CD14-positive monocyte (primary cell): Measurements from ENCODE around the gene DNPEP. TPM values are rescaled to one million over a fixed set of nuclear protein-coding genes. Genes with fewer than 3 reads are reported as not detected.

Experiments used
- DNase-seq, 3 donors: peaks; one replicate each; pipeline ENCODE4 v3.0.0-alpha.2; 2011 to 2022
- H2AFZ ChIP-seq: 2 replicates; pipeline ENCODE4 v1.6.0; 2012; ENCODE audit warnings: mild to moderate bottlenecking, low read depth, low read length, inconsistent platforms; ENCODE audit not compliant: insufficient read depth, poor library complexity, severe bottlenecking
- H3K27ac ChIP-seq, 2 donors: 1 replicate in 1 of 2; 2 replicates in 1 of 2; pipeline ENCODE4 v1.5.1; 2012 to 2013; ENCODE audit warnings: low read length in 2 of 2, control low read depth in 1 of 2, inconsistent platforms in 1 of 2, low read depth in 1 of 2, mild to moderate bottlenecking in 1 of 2
- H3K27me3 ChIP-seq, 2 donors: one replicate each; pipeline versions ENCODE4 v1.6.0 to v1.6.1; 2011 to 2013; ENCODE audit warnings: low read length in 2 of 2; ENCODE audit not compliant: control insufficient read depth in 2 of 2, insufficient read depth in 2 of 2
- H3K36me3 ChIP-seq, 2 donors: replicated peaks in 1 of 2; 1 replicate in 1 of 2; 2 replicates in 1 of 2; pipeline versions ENCODE4 v1.5.1 to v1.6.1; 2012 to 2013; ENCODE audit warnings: low read length in 2 of 2, control low read depth in 1 of 2, inconsistent platforms in 1 of 2, mild to moderate bottlenecking in 1 of 2; ENCODE audit not compliant: insufficient read depth in 2 of 2, control insufficient read depth in 1 of 2
- H3K4me1 ChIP-seq, 2 donors: 1 replicate in 1 of 2; 2 replicates in 1 of 2; pipeline versions ENCODE4 v1.5.1 to v1.6.1; 2012 to 2013; ENCODE audit warnings: low read length in 2 of 2, control low read depth in 1 of 2, inconsistent platforms in 1 of 2, mild to moderate bottlenecking in 1 of 2, moderate library complexity in 1 of 2; ENCODE audit not compliant: insufficient read depth in 2 of 2, control insufficient read depth in 1 of 2
- H3K4me2 ChIP-seq: replicated peaks from 2 replicates; pipeline ENCODE3; 2012; ENCODE audit warnings: low read length, moderate library complexity, mild to moderate bottlenecking; ENCODE audit not compliant: poor library complexity, severe bottlenecking; ENCODE audit errors: extremely low read depth
- H3K4me3 ChIP-seq, 3 experiments: fragments of 200-600 bp in 1 of 3; sonication (generic) in 1 of 3; replicated peaks in 1 of 3; 1 replicate in 2 of 3; 2 replicates in 1 of 3; pipeline ENCODE4 v1.5.1; 2011 to 2013; ENCODE audit warnings: low read length in 3 of 3, mild to moderate bottlenecking in 3 of 3, control low read depth in 2 of 3, low read depth in 2 of 3, inconsistent platforms in 1 of 3, moderate library complexity in 1 of 3
- H3K79me2 ChIP-seq: 2 replicates; pipeline ENCODE4 v1.6.0; 2012; ENCODE audit warnings: mild to moderate bottlenecking, control low read depth, inconsistent platforms, low read length, moderate library complexity; ENCODE audit not compliant: insufficient read depth
- H3K9ac ChIP-seq: 2 replicates; pipeline ENCODE4 v1.6.0; 2017; ENCODE audit warnings: low read length, mild to moderate bottlenecking; ENCODE audit not compliant: insufficient read depth, poor library complexity, severe bottlenecking
- H3K9me3 ChIP-seq, 2 donors: replicated peaks in 1 of 2; 1 replicate in 1 of 2; 2 replicates in 1 of 2; pipeline versions ENCODE4 v1.5.1 to v1.6.1; 2012 to 2013; ENCODE audit warnings: low read length in 2 of 2, control low read depth in 1 of 2; ENCODE audit not compliant: control insufficient read depth in 1 of 2, insufficient read depth in 1 of 2
- H4K20me1 ChIP-seq: 2 replicates; pipeline ENCODE4 v1.6.0; 2012; ENCODE audit warnings: mild to moderate bottlenecking, low read length, control low read depth, moderate library complexity; ENCODE audit not compliant: insufficient read depth
- H3K27ac Mint-ChIP-seq, 7 donors: one replicate each; pipeline ENCODE4 v1.8.0; 2020; ENCODE audit warnings: mild to moderate bottlenecking in 7 of 7, mixed read lengths in 7 of 7, moderate library complexity in 6 of 7, inconsistent platforms in 2 of 7
- H3K27me3 Mint-ChIP-seq, 3 donors: one replicate each; pipeline ENCODE4 v1.8.0; 2021 to 2022; ENCODE audit warnings: low read depth in 3 of 3, mild to moderate bottlenecking in 3 of 3, mixed read lengths in 3 of 3, moderate library complexity in 3 of 3, inconsistent platforms in 1 of 3
- H3K36me3 Mint-ChIP-seq, 2 donors: one replicate each; pipeline ENCODE4 v1.8.0; 2020; ENCODE audit warnings: mixed read lengths in 2 of 2, inconsistent platforms in 1 of 2, mild to moderate bottlenecking in 1 of 2
- H3K4me1 Mint-ChIP-seq: one replicate; pipeline ENCODE4 v1.8.0; 2020; ENCODE audit warnings: mild to moderate bottlenecking, mixed read lengths
- H3K4me3 Mint-ChIP-seq, 2 donors: one replicate each; pipeline ENCODE4 v1.8.0; 2020; ENCODE audit warnings: mild to moderate bottlenecking in 2 of 2, mixed read lengths in 2 of 2, moderate library complexity in 1 of 2
- H3K9me3 Mint-ChIP-seq, 7 donors: one replicate each; pipeline ENCODE4 v1.8.0; 2020 to 2022; ENCODE audit warnings: mixed read lengths in 7 of 7, mild to moderate bottlenecking in 6 of 7, moderate library complexity in 6 of 7, inconsistent platforms in 2 of 7
- CTCF ChIP-seq: fragments of 200-600 bp; IDR thresholded peaks from one replicate; pipeline ENCODE4 v1.8.0; 2022; ENCODE audit warnings: antibody characterized with exemption, mild to moderate bottlenecking
- WGBS: methylation state at CpG from one replicate; pipeline ENCODE4 v1.1.5; 2013; ENCODE audit warnings: missing lambda C conversion rate; ENCODE audit not compliant: insufficient coverage; 5-methylcytosine and 5-hydroxymethylcytosine counted together
- intact Hi-C, 2 donors: fragments of 100-400 bp; cut with micrococcal nuclease; formaldehyde crosslinking; loops; one replicate each; pipeline versions ENCODE4 v1.15.0 to v1.15.1; 2023
- polyA plus RNA-seq, 3 donors: library from polyadenylated mRNA; depleted of rRNA in 1 of 3; unstranded in 2 of 3; stranded (reverse) in 1 of 3; fragments of 300-500 nt in 2 of 3; fragments of >200 nt in 1 of 3; fragmentation: Illumina TruSeq in 2 of 3; gene quantifications; 1 replicate in 2 of 3; 2 replicates in 1 of 3; pipeline ENCODE4 v1.2.3, GENCODE V29; 2012 to 2021

Gene DNPEP
- polyA plus RNA-seq, 3 donors: 51.6 to 83.1 (median 60.6) TPM

- peaks cover 16% of the 10 kb centered on the region for H3K4me1 Mint-ChIP-seq
- WGBS: 20% methylated on average over 5 of the region's 15 CpGs
- Histone ChIP-seq H3K4me1 (peaks cover 18 to 20% of the 10 kb centered on the region in 2 donors), H3K79me2 (no peaks in the 10 kb centered on the region), H3K27ac (no peak overlapping the region), H3K4me2 (no peak overlapping the region), H3K9me3 (no peaks in the 10 kb centered on the region), H3K27me3 (no peaks in the 10 kb centered on the region), H4K20me1 (no peaks in the 10 kb centered on the region), H3K36me3 (no peaks in the 10 kb centered on the region), H3K4me3 (no peak overlapping the region), H2AFZ (no peak overlapping the region), H3K9ac (no peak overlapping the region)
- no peaks in the 10 kb centered on the region for H3K36me3 Mint-ChIP-seq
- TF ChIP-seq CTCF: peak; percentile 94
- intact Hi-C loops: loop anchor here (2.0 kb wide), 2 partner anchors 124 to 128 kb away; no protein-coding TSS in a partner anchor
- H3K9me3 Mint-ChIP-seq: peaks cover 0 to 1% (median 0%) of the 10 kb centered on the region in 7 donors
- DNase-seq: peak; percentile 54 to 72 (median 71)
- no peak overlapping the region for H3K27ac Mint-ChIP-seq
- H3K4me3 Mint-ChIP-seq: no peak overlapping the region
- peaks cover 8 to 16% (median 11%) of the 10 kb centered on the region in 3 donors for H3K27me3 Mint-ChIP-seq
Observed at GRCh38 chr2:219402665-219403515, 15.2 kb upstream of the DNPEP start.

GRCh38 chr2:219401606-219402005 lies 13.9 kb upstream of the DNPEP start:
- intact Hi-C loops: loop anchor here (2.0 kb wide), 2 partner anchors 125 to 129 kb away; no protein-coding TSS in a partner anchor
- peak overlapping the region in 1 of 2 donors; percentile 4 for H3K27ac ChIP-seq
- Mint-ChIP-seq H3K27me3 (peaks cover 7 to 10% (median 8%) of the 10 kb centered on the region in 3 donors), H3K4me3 (peak overlapping the region in 1 of 2 donors; percentile 5), H3K27ac (peak overlapping the region in 3 of 7 donors; percentile 33 to 73 (median 33)), H3K36me3 (no peaks in the 10 kb centered on the region), H3K4me1 (peaks cover 26% of the 10 kb centered on the region), H3K9me3 (peaks cover 0 to 1% (median 0%) of the 10 kb centered on the region in 7 donors)
- no peak overlapping the region for H3K9ac ChIP-seq
- TF ChIP-seq CTCF: no peak
- WGBS: 98% methylated on average over 6 of the region's 8 CpGs
- H4K20me1 ChIP-seq: no peaks in the 10 kb centered on the region
- no peaks in the 10 kb centered on the region for H3K27me3 ChIP-seq
- H3K9me3 ChIP-seq: no peaks in the 10 kb centered on the region
- H3K4me2 ChIP-seq: peak overlapping the region; percentile 15
- no peaks in the 10 kb centered on the region for H3K79me2 ChIP-seq
- no peaks in the 10 kb centered on the region for H3K36me3 ChIP-seq
- peak in 1 of 3 donors; percentile 10 for DNase-seq
- peak overlapping the region; percentile 56 for H2AFZ ChIP-seq
- H3K4me1 ChIP-seq: peaks cover 30 to 31% of the 10 kb centered on the region in 2 donors
- peak overlapping the region in 1 of 3 experiments; percentile 10 for H3K4me3 ChIP-seq
